Measurements from ENCODE around the gene SNAPC3. TPM values are rescaled to one million over a fixed set of nuclear protein-coding genes. Genes with fewer than 3 reads are reported as not detected.

The SNAPC3 gene
- total and polyA plus RNA-seq, 2 donors (not counting 3 experiments of a cell fraction or from before 2014, with no cell fraction given) = 15.2 to 32.6 TPM

- BruUV-seq (replicated peaks) = no TSS peak
- no peak for TF ChIP-seq CTCF (IDR thresholded peaks at IDR 0.05; ENCODE audit: extremely low read depth in 1 of 2, insufficient read depth in 1 of 2, low read depth in 1 of 2, low read length in 2 of 2)
- TF ChIP-seq MAX (IDR thresholded peaks at IDR 0.05; ENCODE audit: insufficient read depth, insufficient read length) = no peak
- no peak for TF ChIP-seq POLR2A (IDR thresholded peaks at IDR 0.05; ENCODE audit: low read depth, low read length)
- no peak for TF ChIP-seq POLR2AphosphoS5 (IDR thresholded peaks at IDR 0.05; ENCODE audit: insufficient read depth, low read depth, low read length)
- TF ChIP-seq MYC (IDR thresholded peaks at IDR 0.05; ENCODE audit: low read depth, low read length) = no peak
- no peak for TF ChIP-seq EZH2 (IDR thresholded peaks at IDR 0.05; ENCODE audit: borderline replicate concordance, low read depth, low read length, severe bottlenecking)
- TF ChIP-seq FOS (IDR thresholded peaks at IDR 0.05; ENCODE audit: borderline replicate concordance, insufficient read depth, low read length) = no peak
- TF ChIP-seq JUN (IDR thresholded peaks at IDR 0.05; ENCODE audit: borderline replicate concordance, insufficient read depth, insufficient read length, low read depth) = no peak
- no peak for TF ChIP-seq GATA2 (IDR thresholded peaks at IDR 0.05; ENCODE audit: insufficient read depth, insufficient read length, low read depth, low read length)
- Histone ChIP-seq H3K27me3 (ENCODE audit: control insufficient read depth in 2 of 2, insufficient read depth in 2 of 2, low read length in 2 of 2) (no peaks in the 10 kb centered on the region), H3K4me3 (replicated peaks in 1 of 3; ENCODE audit: insufficient read depth in 1 of 3, low read depth in 1 of 3, low read length in 3 of 3) (no peak overlapping the region), H3K79me2 (ENCODE audit: control insufficient read depth, insufficient read depth, low read length) (no peaks in the 10 kb centered on the region), H3K9me1 (replicated peaks; ENCODE audit: control insufficient read depth, extremely low read depth, insufficient read depth, low read length) (no peaks in the 10 kb centered on the region), H3K4me2 (ENCODE audit: insufficient read depth, low read length) (no peak overlapping the region), H4K20me1 (replicated peaks; ENCODE audit: control insufficient read depth, extremely low read depth, insufficient read depth, low read length) (no peaks in the 10 kb centered on the region), H3K9ac (replicated peaks; ENCODE audit: extremely low read depth, insufficient read depth, low read length) (no peak overlapping the region), H2AFZ (ENCODE audit: low read depth, low read length) (no peak overlapping the region), H3K36me3 (ENCODE audit: control insufficient read depth in 2 of 2, extremely low read depth in 1 of 2, insufficient read depth in 2 of 2, low read length in 2 of 2) (no peaks in the 10 kb centered on the region), H3K9me3 (replicated peaks; ENCODE audit: control insufficient read depth, insufficient read depth, low read length) (no peaks in the 10 kb centered on the region), H3K4me1 (ENCODE audit: control insufficient read depth, extremely low read depth, insufficient read depth, low read length) (peaks cover 5% of the 10 kb centered on the region), H3K27ac (ENCODE audit: insufficient read depth, low read depth, low read length) (no peak overlapping the region)
- dilution Hi-C loops (cut with MboI; ENCODE audit: extremely low pct_ligation_motif_present, low sequenced_read_pairs) = no loop called here
- no peak for FAIRE-seq
- ChIA-PET POLR2A (no interaction called here), CTCF (interaction anchor here (2.2 kb wide), 1 partner anchor 140 kb away, joined by 8 read pairs; no protein-coding TSS in a partner anchor)
- intact Hi-C loops (cut with micrococcal nuclease) = loop anchor here (1.0 kb wide), 2 partner anchors 139 to 206 kb away; no protein-coding TSS in a partner anchor
- no peak for DNase-seq (ENCODE audit: low read depth, low spot score)
These were observed 5.0 kb upstream of the SNAPC3 start for GRCh38 chr9:15417626-15418025.
